ENCODE measurements around the gene RALGAPA2. TPM values are rescaled to one million over a fixed set of nuclear protein-coding genes. Genes with fewer than 3 reads are reported as not detected.

RALGAPA2 gene
- total and polyA plus RNA-seq, 2 donors (not counting 3 experiments of a cell fraction or from before 2014, with no cell fraction given) = 10.0 to 46.8 TPM

- no peak overlapping the region for H3K4me2 ChIP-seq (ENCODE audit: insufficient read depth, low read length)
- intact Hi-C loops (cut with micrococcal nuclease) = no loop called here
- no peaks in the 10 kb centered on the region for H3K4me1 ChIP-seq (ENCODE audit: control insufficient read depth, extremely low read depth, insufficient read depth, low read length)
- H3K27ac ChIP-seq (ENCODE audit: insufficient read depth, low read depth, low read length) = no peak overlapping the region
- no peaks in the 10 kb centered on the region for H4K20me1 ChIP-seq (replicated peaks; ENCODE audit: control insufficient read depth, extremely low read depth, insufficient read depth, low read length)
- FAIRE-seq = no peak
- dilution Hi-C loops (cut with MboI; ENCODE audit: extremely low pct_ligation_motif_present, low sequenced_read_pairs) = no loop called here
- no peak overlapping the region for H3K9ac ChIP-seq (replicated peaks; ENCODE audit: extremely low read depth, insufficient read depth, low read length)
- CTCF ChIA-PET = no interaction called here
- H3K9me1 ChIP-seq (replicated peaks; ENCODE audit: control insufficient read depth, extremely low read depth, insufficient read depth, low read length) = no peaks in the 10 kb centered on the region
- H3K79me2 ChIP-seq (ENCODE audit: control insufficient read depth, insufficient read depth, low read length) = no peaks in the 10 kb centered on the region
- H3K36me3 ChIP-seq (ENCODE audit: control insufficient read depth in 2 of 2, extremely low read depth in 1 of 2, insufficient read depth in 2 of 2, low read length in 2 of 2) = no peaks in the 10 kb centered on the region
- DNase-seq (ENCODE audit: low read depth, low spot score) = no peak
- H3K27me3 ChIP-seq (ENCODE audit: control insufficient read depth in 2 of 2, insufficient read depth in 2 of 2, low read length in 2 of 2) = no peaks in the 10 kb centered on the region
- POLR2A ChIA-PET = no interaction called here
- no peaks in the 10 kb centered on the region for H3K9me3 ChIP-seq (replicated peaks; ENCODE audit: control insufficient read depth, insufficient read depth, low read length)
- no peak overlapping the region for H2AFZ ChIP-seq (ENCODE audit: low read depth, low read length)
- H3K4me3 ChIP-seq (replicated peaks in 1 of 3; ENCODE audit: insufficient read depth in 1 of 3, low read depth in 1 of 3, low read length in 3 of 3) = no peak overlapping the region
- no peak for TF ChIP-seq MAX (IDR thresholded peaks at IDR 0.05; ENCODE audit: insufficient read depth, insufficient read length)
- TF ChIP-seq JUN (IDR thresholded peaks at IDR 0.05; ENCODE audit: borderline replicate concordance, insufficient read depth, insufficient read length, low read depth) = no peak
- no peak for TF ChIP-seq FOS (IDR thresholded peaks at IDR 0.05; ENCODE audit: borderline replicate concordance, insufficient read depth, low read length)
- no peak for TF ChIP-seq EZH2 (IDR thresholded peaks at IDR 0.05; ENCODE audit: borderline replicate concordance, low read depth, low read length, severe bottlenecking)
- TF ChIP-seq GATA2 (IDR thresholded peaks at IDR 0.05; ENCODE audit: insufficient read depth, insufficient read length, low read depth, low read length) = no peak
- TF ChIP-seq CTCF (IDR thresholded peaks at IDR 0.05; ENCODE audit: extremely low read depth in 1 of 2, insufficient read depth in 1 of 2, low read depth in 1 of 2, low read length in 2 of 2) = no peak
- TF ChIP-seq MYC (IDR thresholded peaks at IDR 0.05; ENCODE audit: low read depth, low read length) = no peak
- no TSS peak for BruUV-seq (replicated peaks)
These were observed 368.0 kb downstream of the RALGAPA2 start for GRCh38 chr20:20344476-20344875.

Data from endothelial cell of umbilical vein (primary cell).